Panc1 (cell line): ENCODE results near the gene DNAJC22.

Experiments used
- POLR2AphosphoS5 ChIP-seq: IDR thresholded peaks from 2 replicates; pipeline ENCODE4 v1.6.1; 2012; ENCODE audit warnings: mild to moderate bottlenecking, low read depth, low read length, moderate library complexity
- SIN3A ChIP-seq: IDR thresholded peaks from 2 replicates; pipeline ENCODE4 v1.6.1; 2012; ENCODE audit warnings: low read depth, mild to moderate bottlenecking, low read length, moderate library complexity, borderline replicate concordance; ENCODE audit not compliant: insufficient read depth
- TF ChIP-seq, protein P1 (sequence below): fragments of 450-650 bp; IDR thresholded peaks from 2 replicates; pipeline ENCODE4 v1.5.1; 2017; ENCODE audit warnings: mild to moderate bottlenecking

DNA sequence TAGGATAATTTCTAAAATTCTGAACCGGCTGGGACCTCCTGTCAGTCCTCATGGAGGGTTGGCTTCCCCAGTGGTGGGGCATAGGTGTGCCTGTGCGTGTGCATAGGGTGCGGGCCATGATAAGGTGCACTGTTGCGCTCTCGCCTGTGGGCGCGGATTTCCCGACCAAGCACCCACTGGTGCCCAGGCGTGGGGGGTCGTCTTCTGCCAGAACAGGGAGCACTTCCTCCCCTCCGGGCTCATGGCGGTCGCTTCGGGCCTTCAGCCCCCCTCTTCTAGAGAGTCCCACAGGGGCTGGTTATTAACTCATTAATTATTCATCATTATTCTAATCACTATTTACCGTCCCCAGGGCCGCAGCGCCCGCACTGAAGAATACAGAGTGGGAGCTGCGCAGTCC is 12.5 kb upstream of the DNAJC22 start:
- TF ChIP-seq, protein P1, sequence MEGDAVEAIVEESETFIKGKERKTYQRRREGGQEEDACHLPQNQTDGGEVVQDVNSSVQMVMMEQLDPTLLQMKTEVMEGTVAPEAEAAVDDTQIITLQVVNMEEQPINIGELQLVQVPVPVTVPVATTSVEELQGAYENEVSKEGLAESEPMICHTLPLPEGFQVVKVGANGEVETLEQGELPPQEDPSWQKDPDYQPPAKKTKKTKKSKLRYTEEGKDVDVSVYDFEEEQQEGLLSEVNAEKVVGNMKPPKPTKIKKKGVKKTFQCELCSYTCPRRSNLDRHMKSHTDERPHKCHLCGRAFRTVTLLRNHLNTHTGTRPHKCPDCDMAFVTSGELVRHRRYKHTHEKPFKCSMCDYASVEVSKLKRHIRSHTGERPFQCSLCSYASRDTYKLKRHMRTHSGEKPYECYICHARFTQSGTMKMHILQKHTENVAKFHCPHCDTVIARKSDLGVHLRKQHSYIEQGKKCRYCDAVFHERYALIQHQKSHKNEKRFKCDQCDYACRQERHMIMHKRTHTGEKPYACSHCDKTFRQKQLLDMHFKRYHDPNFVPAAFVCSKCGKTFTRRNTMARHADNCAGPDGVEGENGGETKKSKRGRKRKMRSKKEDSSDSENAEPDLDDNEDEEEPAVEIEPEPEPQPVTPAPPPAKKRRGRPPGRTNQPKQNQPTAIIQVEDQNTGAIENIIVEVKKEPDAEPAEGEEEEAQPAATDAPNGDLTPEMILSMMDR = no peak
- no peak for TF ChIP-seq POLR2AphosphoS5
- TF ChIP-seq SIN3A = no peak
